ENCODE measurements around the gene GLRA2. TPM values are rescaled to one million over a fixed set of nuclear protein-coding genes. Genes with fewer than 3 reads are reported as not detected.

Gene GLRA2
- total RNA-seq, 4 donors from 2014 or later = not detected

GRCh38 chrX:14758029-14758491 lies 228.7 kb downstream of the GLRA2 start:
- H3K27ac ChIP-seq = no peak overlapping the region
- no peak for TF ChIP-seq POLR2A (IDR thresholded peaks at IDR 0.05)
- TF ChIP-seq CTCF (IDR thresholded peaks at IDR 0.05 in 4 of 5, conservative IDR thresholded peaks at IDR 0.05 in 1 of 5) = no peak
- no peak overlapping the region for H3K4me3 ChIP-seq
- no peaks in the 10 kb centered on the region for H3K4me1 ChIP-seq
- DNase-seq = no peak
- no peak for ATAC-seq
- no peaks in the 10 kb centered on the region for H3K27me3 ChIP-seq
- intact Hi-C loops (cut with DNase I; ENCODE audit: low total_unique reads) (no loop called here), in situ Hi-C loops (cut with MboI; ENCODE audit: low sequenced_read_pairs in 4 of 4) (no loop called here)
- no peaks in the 10 kb centered on the region for H3K36me3 ChIP-seq
- H3K9me3 ChIP-seq = no peaks in the 10 kb centered on the region

GRCh38 chrX:14775416-14775815 lies 246.1 kb downstream of the GLRA2 start:
- in situ Hi-C loops (cut with MboI; ENCODE audit: low sequenced_read_pairs in 4 of 4) = no loop called here
- Histone ChIP-seq H3K27ac (no peak overlapping the region), H3K9me3 (no peaks in the 10 kb centered on the region), H3K36me3 (no peaks in the 10 kb centered on the region), H3K4me3 (no peak overlapping the region), H3K27me3 (no peaks in the 10 kb centered on the region), H3K4me1 (no peaks in the 10 kb centered on the region)
- TF ChIP-seq POLR2A (IDR thresholded peaks at IDR 0.05) (no peak), CTCF (IDR thresholded peaks at IDR 0.05 in 4 of 5, conservative IDR thresholded peaks at IDR 0.05 in 1 of 5) (no peak)
- no peak for DNase-seq
- no peak for ATAC-seq
- intact Hi-C loops (cut with DNase I; ENCODE audit: low total_unique reads) = no loop called here

GRCh38 chrX:14776901-14777300 lies 247.6 kb downstream of the GLRA2 start:
- ATAC-seq (no peak), DNase-seq (no peak)
- Histone ChIP-seq H3K4me1 (no peaks in the 10 kb centered on the region), H3K4me3 (no peak overlapping the region), H3K27ac (no peak overlapping the region), H3K27me3 (no peaks in the 10 kb centered on the region), H3K9me3 (no peaks in the 10 kb centered on the region), H3K36me3 (no peaks in the 10 kb centered on the region)
- in situ Hi-C loops (cut with MboI; ENCODE audit: low sequenced_read_pairs in 4 of 4) = no loop called here
- TF ChIP-seq POLR2A (IDR thresholded peaks at IDR 0.05) = no peak
- no peak for TF ChIP-seq CTCF (IDR thresholded peaks at IDR 0.05 in 4 of 5, conservative IDR thresholded peaks at IDR 0.05 in 1 of 5)
- intact Hi-C loops (cut with DNase I; ENCODE audit: low total_unique reads) = no loop called here

DNA sequence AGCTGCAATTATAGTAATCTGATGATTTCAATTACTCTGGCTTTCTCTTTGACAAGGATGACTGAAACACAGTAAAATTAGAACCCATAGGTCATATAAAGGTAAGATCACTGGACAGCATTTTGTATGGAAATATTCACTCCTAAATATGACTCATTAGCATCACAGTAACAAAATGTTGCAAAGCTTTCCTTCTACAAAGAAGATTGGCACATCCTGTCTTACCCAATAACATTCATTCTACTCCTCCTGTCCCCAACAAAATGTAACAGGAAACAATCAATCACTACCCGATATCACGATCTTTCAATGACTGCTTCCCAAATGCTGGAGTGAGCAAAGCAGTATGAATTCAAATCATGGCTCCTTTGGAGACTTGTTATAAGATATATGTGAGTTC lies 248.2 kb downstream of the GLRA2 start:
- in situ Hi-C loops (cut with MboI; ENCODE audit: low sequenced_read_pairs in 4 of 4) = no loop called here
- Histone ChIP-seq H3K4me3 (no peak overlapping the region), H3K4me1 (no peaks in the 10 kb centered on the region), H3K9me3 (no peaks in the 10 kb centered on the region), H3K36me3 (no peaks in the 10 kb centered on the region), H3K27ac (no peak overlapping the region), H3K27me3 (no peaks in the 10 kb centered on the region)
- intact Hi-C loops (cut with DNase I; ENCODE audit: low total_unique reads) = no loop called here
- no peak for DNase-seq
- no peak for ATAC-seq
- TF ChIP-seq POLR2A (IDR thresholded peaks at IDR 0.05) = no peak
- no peak for TF ChIP-seq CTCF (IDR thresholded peaks at IDR 0.05 in 4 of 5, conservative IDR thresholded peaks at IDR 0.05 in 1 of 5)

DNA sequence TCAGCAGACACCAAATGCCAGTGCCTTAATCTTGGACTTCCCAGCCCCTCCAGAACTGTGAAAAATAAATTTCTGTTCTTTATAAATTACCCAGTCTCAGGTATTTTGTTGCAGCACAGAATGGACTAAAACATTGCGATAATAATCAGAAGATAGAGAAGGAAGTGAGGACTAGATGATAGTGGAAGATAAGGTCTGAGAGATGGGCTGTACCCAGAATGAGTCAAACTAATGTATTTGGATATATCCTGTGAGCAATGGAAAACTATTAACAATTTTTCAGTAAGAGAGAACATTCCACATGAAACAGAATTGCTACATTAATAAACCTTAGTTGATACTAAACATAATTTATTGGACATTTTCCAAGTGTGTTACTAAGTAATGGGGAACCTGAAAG lies 250.2 kb downstream of the GLRA2 start:
- H3K36me3 ChIP-seq = no peaks in the 10 kb centered on the region
- H3K4me3 ChIP-seq = no peak overlapping the region
- H3K9me3 ChIP-seq = no peaks in the 10 kb centered on the region
- no peaks in the 10 kb centered on the region for H3K27me3 ChIP-seq
- in situ Hi-C loops (cut with MboI; ENCODE audit: low sequenced_read_pairs in 4 of 4) = no loop called here
- DNase-seq (no peak), ATAC-seq (no peak)
- TF ChIP-seq CTCF (IDR thresholded peaks at IDR 0.05 in 4 of 5, conservative IDR thresholded peaks at IDR 0.05 in 1 of 5) (no peak), POLR2A (IDR thresholded peaks at IDR 0.05) (no peak)
- H3K27ac ChIP-seq = no peak overlapping the region
- no peaks in the 10 kb centered on the region for H3K4me1 ChIP-seq
- intact Hi-C loops (cut with DNase I; ENCODE audit: low total_unique reads) = no loop called here

All from gastrocnemius medialis (tissue), 4 donors.